K562 (cell line): ENCODE results near the gene WSCD2. TPM values are rescaled to one million over a fixed set of nuclear protein-coding genes. Genes with fewer than 3 reads are reported as not detected.

Experiments used
- ADNP ChIP-seq: fragments of 200-800 bp; sonication (Bioruptor generic); IDR thresholded peaks from 2 replicates; pipeline ENCODE4 v1.6.1; 2016; ENCODE audit warnings: missing genetic modification characterization, missing compliant biosample characterization
- BRD9 ChIP-seq: fragments of 450-650 bp; IDR thresholded peaks from 2 replicates; pipeline ENCODE4 v1.6.1; 2018; ENCODE audit warnings: low read depth; ENCODE audit not compliant: partially characterized antibody
- JUN ChIP-seq, 2 experiments: sonication (generic) in 1 of 2; formaldehyde crosslinking in 1 of 2; IDR thresholded peaks; 2 replicates each; pipeline versions ENCODE4 v1.6.1 to v1.8.0; 2012 to 2022; ENCODE audit warnings: borderline replicate concordance in 2 of 2, mild to moderate bottlenecking in 2 of 2, improper control_type of control experiment in 1 of 2, low read depth in 1 of 2, low read length in 1 of 2, missing genetic modification reagents in 1 of 2
- NR4A1 ChIP-seq, 2 experiments: fragments of 250-450 bp in 1 of 2; fragments of 450-650 bp in 1 of 2; sonication (Bioruptor Pico) in 1 of 2; IDR thresholded peaks; 2 replicates each; pipeline versions ENCODE4 v1.4.0 to v1.6.1; 2016 to 2020; ENCODE audit warnings: mild to moderate bottlenecking in 2 of 2, missing compliant biosample characterization in 1 of 2, missing genetic modification characterization in 1 of 2, moderate library complexity in 1 of 2
- TARDBP ChIP-seq: fragments of 450-650 bp; IDR thresholded peaks from 2 replicates; pipeline ENCODE4 v1.6.1; 2016
- TSC22D4 ChIP-seq: fragments of 450-650 bp; IDR thresholded peaks from 2 replicates; pipeline ENCODE4 v1.6.1; 2016; ENCODE audit warnings: missing genetic modification characterization, missing biosample characterization, control low read depth
- ZMIZ1 ChIP-seq, 2 experiments: fragments of 150-350 bp in 1 of 2; IDR thresholded peaks; 2 replicates each; pipeline ENCODE4 v1.6.1; 2012 to 2016; ENCODE audit warnings: low read depth in 2 of 2, low read length in 2 of 2, mild to moderate bottlenecking in 1 of 2, moderate library complexity in 1 of 2
- ZNF282 ChIP-seq: sonication (generic); formaldehyde crosslinking; IDR thresholded peaks from 2 replicates; pipeline ENCODE4 v1.8.1; 2023; ENCODE audit warnings: missing genetic modification reagents
- ZNF77 ChIP-seq: fragments of 250-450 bp; sonication (Bioruptor Pico); IDR thresholded peaks from 2 replicates; pipeline ENCODE4 v1.5.0; 2020
- ZNF79 ChIP-seq: fragments of 250-450 bp; sonication (Bioruptor Pico); IDR thresholded peaks from 2 replicates; pipeline ENCODE4 v1.4.0; 2020; ENCODE audit warnings: low read depth, mild to moderate bottlenecking, moderate library complexity
- polyA plus RNA-seq, 8 experiments: library from polyadenylated mRNA; depleted of rRNA in 4 of 8; stranded (reverse) in 5 of 8; unstranded in 3 of 8; fragments of >200 nt; fragmentation: Nextera tagmentation in 2 of 8; fragmentation: Illumina TruSeq in 1 of 8; extraction: Ambion mirVana in 2 of 8; extraction: Trizol in 1 of 8; gene quantifications; 2 replicates each; pipeline versions ENCODE4 v1.2.1 to v1.2.3, GENCODE V29; 2011 to 2014; ENCODE audit warnings: inconsistent platforms in 1 of 8, missing spikeins in 1 of 8
- total RNA-seq, 7 experiments: library from RNA; depleted of rRNA in 6 of 7; stranded (reverse); fragments of >200 nt in 6 of 7; fragmentation: Illumina TruSeq in 2 of 7; extraction: Trizol in 2 of 7; gene quantifications; 2 replicates each; pipeline versions ENCODE4 v1.2.1 to v1.2.3, GENCODE V29; 2011 to 2021; ENCODE audit warnings: low replicate concordance in 1 of 7
- TF ChIP-seq, protein P1 (sequence below): fragments of 250-450 bp; sonication (Bioruptor Pico); IDR thresholded peaks from 2 replicates; pipeline ENCODE4 v1.4.0; 2020; ENCODE audit warnings: mild to moderate bottlenecking, moderate library complexity

Gene WSCD2
- total and polyA plus RNA-seq, 9 of the 15 experiments (the other 6 are each of a cell fraction or from before 2014, with no cell fraction given) = 0.72 to 14.1 (median 4.0) TPM

DNA sequence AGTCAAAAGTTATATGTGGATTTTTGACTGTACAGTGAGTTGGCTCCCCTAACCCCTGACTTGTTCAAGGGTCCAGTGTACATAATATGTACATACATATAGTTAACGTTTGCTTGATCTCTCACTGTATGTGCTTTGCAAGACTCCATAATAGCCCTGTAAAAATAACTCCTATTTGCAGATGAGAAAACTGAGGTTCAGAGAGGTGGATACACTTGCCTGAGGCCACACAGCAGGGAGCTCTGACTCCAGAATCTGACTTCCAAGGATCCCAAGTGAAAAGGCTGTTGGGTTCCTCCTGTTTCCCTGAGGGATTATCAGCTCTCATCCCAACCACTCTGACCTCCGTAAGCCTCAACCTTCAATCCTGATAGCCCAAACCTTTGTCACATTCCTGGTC is 168.3 kb downstream of the WSCD2 start (continued):
- TF ChIP-seq ZMIZ1 (IDR thresholded peaks at IDR 0.05; ENCODE audit: low read depth in 2 of 2, low read length in 2 of 2) = no peak
- TF ChIP-seq, protein P1, sequence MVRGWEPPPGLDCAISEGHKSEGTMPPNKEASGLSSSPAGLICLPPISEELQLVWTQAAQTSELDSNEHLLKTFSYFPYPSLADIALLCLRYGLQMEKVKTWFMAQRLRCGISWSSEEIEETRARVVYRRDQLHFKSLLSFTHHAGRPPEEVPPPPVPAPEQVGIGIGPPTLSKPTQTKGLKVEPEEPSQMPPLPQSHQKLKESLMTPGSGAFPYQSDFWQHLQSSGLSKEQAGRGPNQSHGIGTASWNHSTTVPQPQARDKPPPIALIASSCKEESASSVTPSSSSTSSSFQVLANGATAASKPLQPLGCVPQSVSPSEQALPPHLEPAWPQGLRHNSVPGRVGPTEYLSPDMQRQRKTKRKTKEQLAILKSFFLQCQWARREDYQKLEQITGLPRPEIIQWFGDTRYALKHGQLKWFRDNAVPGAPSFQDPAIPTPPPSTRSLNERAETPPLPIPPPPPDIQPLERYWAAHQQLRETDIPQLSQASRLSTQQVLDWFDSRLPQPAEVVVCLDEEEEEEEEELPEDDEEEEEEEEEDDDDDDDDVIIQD (CRISPR knock-in tag) = no peak
- peak; percentile 30; the same call in 1 of the 2 replicates for TF ChIP-seq ADNP
- no peak for TF ChIP-seq JUN (IDR thresholded peaks at IDR 0.05; ENCODE audit: borderline replicate concordance, low read depth, low read length)
- TF ChIP-seq JUN (CRISPR knock-in tag; IDR thresholded peaks at IDR 0.05; ENCODE audit: borderline replicate concordance) = no peak
- TF ChIP-seq ZNF77 (CRISPR knock-in tag) = no peak
- no peak for TF ChIP-seq ZNF79 (CRISPR knock-in tag)
- no peak for TF ChIP-seq NR4A1 (CRISPR knock-in tag; IDR thresholded peaks at IDR 0.05)
- no peak for TF ChIP-seq NR4A1 (tag; IDR thresholded peaks at IDR 0.05)
- no peak for TF ChIP-seq ZNF282 (CRISPR knock-in tag)
- TF ChIP-seq TARDBP = no peak
- TF ChIP-seq BRD9 = peak; percentile 89
- TF ChIP-seq TSC22D4 (tag) = no peak
